Gastrocnemius medialis (tissue), 4 donors: ENCODE measurements around the gene RALGAPB.

Source experiments
- POLR2A ChIP-seq, 2 donors: fragments of 450-650 bp; IDR thresholded peaks; one replicate each; pipeline ENCODE4 v1.6.1; 2017; ENCODE audit warnings: antibody characterized with exemption in 2 of 2, mild to moderate bottlenecking in 2 of 2, moderate library complexity in 2 of 2
- TF ChIP-seq, protein P1 (sequence below), 5 experiments: fragments of 450-650 bp in 3 of 5; fragments of 200-600 bp in 2 of 5; sonication (generic) in 2 of 5; IDR thresholded peaks in 4 of 5; conservative IDR thresholded peaks in 1 of 5; 1 replicate in 4 of 5; 2 replicates in 1 of 5; pipeline ENCODE4 v1.5.1; 2016 to 2019; ENCODE audit warnings: antibody characterized with exemption in 5 of 5, mild to moderate bottlenecking in 3 of 5, moderate library complexity in 3 of 5

DNA sequence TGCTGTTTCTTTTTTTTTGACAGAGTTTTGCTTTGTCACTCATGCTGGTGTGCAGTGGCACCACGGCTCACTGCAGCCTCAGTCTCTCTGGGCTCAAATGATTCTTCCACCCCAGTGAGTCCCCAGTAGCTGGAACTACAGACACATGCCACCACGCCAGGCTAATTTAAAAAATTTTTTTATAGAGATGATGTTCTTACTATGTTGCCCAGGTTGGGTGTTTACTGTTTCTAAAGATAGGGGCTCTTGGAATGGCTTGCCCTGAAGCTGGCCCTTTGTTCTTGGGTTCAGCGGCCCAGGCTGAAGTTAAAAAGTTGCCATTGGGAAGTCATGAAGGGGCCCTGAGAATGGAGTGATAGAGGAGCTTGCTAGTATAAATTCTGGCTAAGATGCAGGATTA lies 16.5 kb downstream of the RALGAPB start:
- TF ChIP-seq POLR2A (IDR thresholded peaks at IDR 0.05), result no peak
- TF ChIP-seq, protein P1, sequence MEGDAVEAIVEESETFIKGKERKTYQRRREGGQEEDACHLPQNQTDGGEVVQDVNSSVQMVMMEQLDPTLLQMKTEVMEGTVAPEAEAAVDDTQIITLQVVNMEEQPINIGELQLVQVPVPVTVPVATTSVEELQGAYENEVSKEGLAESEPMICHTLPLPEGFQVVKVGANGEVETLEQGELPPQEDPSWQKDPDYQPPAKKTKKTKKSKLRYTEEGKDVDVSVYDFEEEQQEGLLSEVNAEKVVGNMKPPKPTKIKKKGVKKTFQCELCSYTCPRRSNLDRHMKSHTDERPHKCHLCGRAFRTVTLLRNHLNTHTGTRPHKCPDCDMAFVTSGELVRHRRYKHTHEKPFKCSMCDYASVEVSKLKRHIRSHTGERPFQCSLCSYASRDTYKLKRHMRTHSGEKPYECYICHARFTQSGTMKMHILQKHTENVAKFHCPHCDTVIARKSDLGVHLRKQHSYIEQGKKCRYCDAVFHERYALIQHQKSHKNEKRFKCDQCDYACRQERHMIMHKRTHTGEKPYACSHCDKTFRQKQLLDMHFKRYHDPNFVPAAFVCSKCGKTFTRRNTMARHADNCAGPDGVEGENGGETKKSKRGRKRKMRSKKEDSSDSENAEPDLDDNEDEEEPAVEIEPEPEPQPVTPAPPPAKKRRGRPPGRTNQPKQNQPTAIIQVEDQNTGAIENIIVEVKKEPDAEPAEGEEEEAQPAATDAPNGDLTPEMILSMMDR (IDR thresholded peaks at IDR 0.05 in 4 of 5, conservative IDR thresholded peaks at IDR 0.05 in 1 of 5), result no peak
